Activated naive CD4-positive, alpha-beta T cell treated with Interleukin-2 at 50 U/mL for 16 hours (primary cell): ENCODE measurements around the gene OR51E1.

Experiments
- DNase-seq: peaks from one replicate; pipeline ENCODE4 v3.0.0-alpha.2; 2020

The OR51E1 gene

GRCh38 chr11:4654635-4655369, 11.0 kb downstream of the OR51E1 start:
- DNase-seq, result no peak

- DNase-seq, result no peak
Observed at GRCh38 chr11:4658629-4659445, 15.1 kb downstream of the OR51E1 start.

GRCh38 chr11:4662876-4663275, 19.1 kb downstream of the OR51E1 start:
- no peak for DNase-seq

- no peak for DNase-seq
Observed at GRCh38 chr11:4664183-4664582, 20.4 kb downstream of the OR51E1 start.

GRCh38 chr11:4664786-4665185, 21.0 kb downstream of the OR51E1 start:
- no peak for DNase-seq

GRCh38 chr11:4665424-4665823, 21.6 kb downstream of the OR51E1 start:
- no peak for DNase-seq

GRCh38 chr11:4671741-4672140, 28.0 kb downstream of the OR51E1 start:
- no peak for DNase-seq

- DNase-seq, result no peak
Observed at GRCh38 chr11:4672470-4672869, 28.7 kb downstream of the OR51E1 start.

GRCh38 chr11:4673781-4674180, 30.0 kb downstream of the OR51E1 start:
- no peak for DNase-seq

- DNase-seq, result no peak
Observed at GRCh38 chr11:4677948-4678347, 34.2 kb downstream of the OR51E1 start.

GRCh38 chr11:4680341-4680740, 36.6 kb downstream of the OR51E1 start:
- no peak for DNase-seq

- no peak for DNase-seq
Observed at GRCh38 chr11:4682623-4683419, 39.0 kb downstream of the OR51E1 start.

GRCh38 chr11:4684631-4685285, 41.0 kb downstream of the OR51E1 start:
- DNase-seq, result no peak

- no peak for DNase-seq
Observed at GRCh38 chr11:4695442-4695841, 51.7 kb downstream of the OR51E1 start.

GRCh38 chr11:4697585-4697984, 53.8 kb downstream of the OR51E1 start, which contains the start of gene OR51E2:
Gene OR51E2, minus strand, starts transcription at chr11:4697853. Its CDS starts 15,142 bp downstream, at chr11:4682711.
- DNase-seq, result no peak

GRCh38 chr11:4699697-4700435, 56.1 kb downstream of the OR51E1 start:
- DNase-seq, result no peak

GRCh38 chr11:4700436-4700820, 56.6 kb downstream of the OR51E1 start:
- DNase-seq, result no peak

GRCh38 chr11:4704054-4704789, 60.4 kb downstream of the OR51E1 start, which contains the start of gene MMP26:
Gene MMP26, plus strand, starts transcription at chr11:4704784.
- DNase-seq, result no peak

GRCh38 chr11:4704790-4705334, 61.1 kb downstream of the OR51E1 start:
- no peak for DNase-seq
